Stimulated activated CD4-positive, alpha-beta T cell treated with anti-CD3 and anti-CD28 coated beads, Interleukin-1b, Interleukin-23, amount 100 ng/mL, for 48 hours (primary cell): Measurements from ENCODE around the gene GPBP1.
"Not testable (repeated sequence)": the region's sequence is repeated elsewhere in the genome, so short reads cannot be mapped to it uniquely, and the experiment has no call there.

ENCODE experiments used
- DNase-seq: peaks from one replicate; pipeline ENCODE4 v3.0.0-alpha.2; 2020

Gene GPBP1

GRCh38 chr5:57215629-57216195, 41.9 kb downstream of the GPBP1 start:
- DNase-seq: no peak

GRCh38 chr5:57216714-57217113, 42.9 kb downstream of the GPBP1 start:
- DNase-seq: no peak

- no peak for DNase-seq
These were observed 45.5 kb downstream of the GPBP1 start for GRCh38 chr5:57219386-57219785.

GRCh38 chr5:57221049-57221568, 47.2 kb downstream of the GPBP1 start:
- no peak for DNase-seq

GRCh38 chr5:57225553-57225952, 51.7 kb downstream of the GPBP1 start:
- DNase-seq: peak; percentile 32

- DNase-seq: no peak
These were observed 55.5 kb downstream of the GPBP1 start for GRCh38 chr5:57229313-57229712.

GRCh38 chr5:57231607-57232006, 57.7 kb downstream of the GPBP1 start:
- DNase-seq: no peak

GRCh38 chr5:57232293-57233033, 58.6 kb downstream of the GPBP1 start:
- no peak for DNase-seq

GRCh38 chr5:57243286-57244137, 69.7 kb downstream of the GPBP1 start:
- no peak for DNase-seq

GRCh38 chr5:57244331-57244730, 70.5 kb downstream of the GPBP1 start:
- no peak for DNase-seq

GRCh38 chr5:57246426-57246825, 72.6 kb downstream of the GPBP1 start:
- DNase-seq: no peak

- no peak for DNase-seq
These were observed 73.9 kb downstream of the GPBP1 start for GRCh38 chr5:57247765-57248164.

- DNase-seq: no peak
These were observed 75.5 kb downstream of the GPBP1 start for GRCh38 chr5:57249265-57249874.

GRCh38 chr5:57258052-57258451, 84.2 kb downstream of the GPBP1 start:
- no peak for DNase-seq

GRCh38 chr5:57258943-57259342, 85.1 kb downstream of the GPBP1 start:
- no peak for DNase-seq

GRCh38 chr5:57259704-57260103, 85.8 kb downstream of the GPBP1 start:
- no peak for DNase-seq

- no peak for DNase-seq
These were observed 88.7 kb downstream of the GPBP1 start for GRCh38 chr5:57262541-57262940.

GRCh38 chr5:57267805-57268204, 93.9 kb downstream of the GPBP1 start:
- DNase-seq: no peak

- peak; percentile 14 for DNase-seq
These were observed 102.5 kb downstream of the GPBP1 start for GRCh38 chr5:57276353-57276752.

GRCh38 chr5:57277085-57277484, 103.2 kb downstream of the GPBP1 start:
- DNase-seq: no peak

- DNase-seq: no peak
These were observed 107.0 kb downstream of the GPBP1 start for GRCh38 chr5:57280853-57281252.

- DNase-seq: not testable (repeated sequence)
These were observed 111.2 kb downstream of the GPBP1 start for GRCh38 chr5:57285084-57285483.

GRCh38 chr5:57291894-57292293, 118.0 kb downstream of the GPBP1 start:
- DNase-seq: no peak
